NT2/D1 (cell line): ENCODE data around the gene LMCD1.

Source experiments
- DNase-seq: peaks from one replicate; pipeline ENCODE4 v3.0.0-alpha.2; 2011; ENCODE audit warnings: low read depth, low spot score
- H3K27me3 ChIP-seq: 2 replicates; pipeline ENCODE4 v1.6.0; 2011; ENCODE audit warnings: mild to moderate bottlenecking; ENCODE audit not compliant: insufficient read length, insufficient read depth
- H3K36me3 ChIP-seq: 2 replicates; pipeline ENCODE4 v1.6.1; 2011; ENCODE audit warnings: mild to moderate bottlenecking, low read length, mixed read lengths; ENCODE audit not compliant: insufficient read depth, insufficient read length
- H3K4me1 ChIP-seq: 2 replicates; pipeline ENCODE4 v1.5.1; 2011; ENCODE audit not compliant: insufficient read depth, insufficient read length
- H3K4me3 ChIP-seq: 2 replicates; pipeline ENCODE4 v1.5.1; 2011; ENCODE audit warnings: low read depth; ENCODE audit not compliant: insufficient read length
- H3K9ac ChIP-seq: 2 replicates; pipeline ENCODE4 v1.6.0; 2011; ENCODE audit warnings: low read depth; ENCODE audit not compliant: insufficient read length
- H3K9me3 ChIP-seq: 2 replicates; pipeline ENCODE4 v1.5.1; 2011; ENCODE audit warnings: mild to moderate bottlenecking, low read length; ENCODE audit not compliant: insufficient read depth
- SUZ12 ChIP-seq: IDR thresholded peaks from 2 replicates; pipeline ENCODE4 v1.6.1; 2011; ENCODE audit not compliant: insufficient read length, insufficient read depth; ENCODE audit errors: extremely low read depth
- YY1 ChIP-seq: IDR thresholded peaks from 2 replicates; pipeline ENCODE4 v1.6.1; 2011; ENCODE audit not compliant: insufficient read length, insufficient read depth
- ZNF274 ChIP-seq: IDR thresholded peaks from 2 replicates; pipeline ENCODE4 v1.6.1; 2011; ENCODE audit warnings: mild to moderate bottlenecking, low read depth, low read length

Gene LMCD1

DNA sequence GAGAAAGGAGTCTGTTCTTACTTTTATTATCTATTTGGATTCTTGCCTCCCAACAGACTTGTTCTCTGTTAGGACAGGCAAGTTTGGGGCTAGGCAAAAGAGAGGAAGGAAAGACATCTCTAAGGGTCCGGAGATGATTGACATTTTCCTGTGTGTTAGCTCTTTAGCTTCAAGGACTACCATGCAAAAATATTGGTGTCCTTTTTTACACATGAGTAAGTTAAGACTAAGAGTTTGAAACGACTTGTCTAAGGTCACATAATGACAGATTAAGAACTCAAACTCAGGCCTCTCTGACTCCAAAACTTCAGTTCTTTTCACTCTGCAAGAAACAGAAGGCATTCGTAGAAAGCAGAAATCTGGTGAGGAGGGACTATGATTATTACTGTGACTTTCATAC is 5.9 kb downstream of the LMCD1 start:
- Histone ChIP-seq H3K9me3 (no peaks in the 10 kb centered on the region), H3K27me3 (no peaks in the 10 kb centered on the region), H3K9ac (no peak overlapping the region), H3K36me3 (peaks cover 65% of the 10 kb centered on the region), H3K4me3 (no peak overlapping the region), H3K4me1 (peaks cover under 1% of the 10 kb centered on the region)
- no peak for DNase-seq
- TF ChIP-seq YY1: no peak

- Histone ChIP-seq H3K36me3 (peaks cover 71% of the 10 kb centered on the region), H3K27me3 (no peaks in the 10 kb centered on the region), H3K4me1 (no peaks in the 10 kb centered on the region), H3K9ac (no peak overlapping the region), H3K9me3 (no peaks in the 10 kb centered on the region), H3K4me3 (no peak overlapping the region)
- no peak for DNase-seq
- TF ChIP-seq SUZ12: no peak
- no peak for TF ChIP-seq ZNF274
- no peak for TF ChIP-seq YY1
Observed at GRCh38 chr3:8509961-8510360, 8.3 kb downstream of the LMCD1 start.

DNA sequence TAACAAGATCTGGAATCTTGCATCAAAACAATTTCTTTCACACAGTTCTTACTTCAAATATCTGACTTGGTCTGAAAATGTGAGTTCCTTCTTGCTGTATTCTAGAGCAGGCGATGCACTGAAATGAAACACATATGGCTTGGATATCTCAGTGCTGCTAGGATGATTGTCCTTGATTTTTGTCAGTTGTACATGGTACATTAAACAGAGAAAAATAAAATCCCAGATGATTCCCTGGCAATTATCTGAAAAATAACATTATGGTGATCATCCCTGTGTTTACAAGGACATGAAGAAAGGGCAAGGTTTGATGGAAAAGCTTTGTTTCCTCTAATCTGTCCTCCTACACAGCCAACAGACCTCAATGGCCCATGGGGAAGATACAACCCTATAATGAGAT is 10.6 kb downstream of the LMCD1 start:
- Histone ChIP-seq H3K4me3 (no peak overlapping the region), H3K9ac (no peak overlapping the region), H3K9me3 (no peaks in the 10 kb centered on the region), H3K27me3 (no peaks in the 10 kb centered on the region), H3K4me1 (no peaks in the 10 kb centered on the region), H3K36me3 (peaks cover 66% of the 10 kb centered on the region)
- no peak for TF ChIP-seq YY1
- no peak for TF ChIP-seq SUZ12
- TF ChIP-seq ZNF274: no peak
- DNase-seq: no peak

- Histone ChIP-seq H3K4me3 (no peak overlapping the region), H3K9ac (no peak overlapping the region), H3K4me1 (no peaks in the 10 kb centered on the region), H3K9me3 (peaks cover 12% of the 10 kb centered on the region), H3K27me3 (no peaks in the 10 kb centered on the region), H3K36me3 (peaks cover 38% of the 10 kb centered on the region)
- DNase-seq: no peak
- no peak for TF ChIP-seq SUZ12
- no peak for TF ChIP-seq ZNF274
- TF ChIP-seq YY1: no peak
Observed at GRCh38 chr3:8516047-8516661, 14.5 kb downstream of the LMCD1 start.

DNA sequence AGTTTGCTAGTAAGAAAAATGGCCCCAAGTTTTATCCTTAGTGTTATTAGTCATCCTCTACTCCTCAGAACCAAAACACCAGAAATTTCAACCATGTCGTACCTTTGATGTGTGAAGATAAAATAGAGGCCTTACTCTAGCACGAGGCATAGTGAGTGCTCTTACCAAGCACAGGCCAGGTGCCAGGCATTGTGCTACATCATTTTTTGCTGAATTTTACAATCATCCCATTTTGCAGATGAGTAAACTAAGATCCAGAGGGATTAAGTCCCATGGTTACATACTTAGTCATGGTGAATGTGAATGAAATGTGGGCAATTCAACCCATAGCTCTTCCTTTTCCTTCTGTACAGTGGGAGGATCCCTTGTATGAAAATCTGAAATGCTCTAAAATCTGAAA is 15.2 kb downstream of the LMCD1 start:
- H3K4me1 ChIP-seq: no peaks in the 10 kb centered on the region
- H3K4me3 ChIP-seq: no peak overlapping the region
- no peaks in the 10 kb centered on the region for H3K27me3 ChIP-seq
- H3K9ac ChIP-seq: no peak overlapping the region
- no peak for DNase-seq
- TF ChIP-seq SUZ12 (no peak), ZNF274 (no peak), YY1 (no peak)
- peaks cover 32% of the 10 kb centered on the region for H3K36me3 ChIP-seq
- peaks cover 12% of the 10 kb centered on the region for H3K9me3 ChIP-seq

DNA sequence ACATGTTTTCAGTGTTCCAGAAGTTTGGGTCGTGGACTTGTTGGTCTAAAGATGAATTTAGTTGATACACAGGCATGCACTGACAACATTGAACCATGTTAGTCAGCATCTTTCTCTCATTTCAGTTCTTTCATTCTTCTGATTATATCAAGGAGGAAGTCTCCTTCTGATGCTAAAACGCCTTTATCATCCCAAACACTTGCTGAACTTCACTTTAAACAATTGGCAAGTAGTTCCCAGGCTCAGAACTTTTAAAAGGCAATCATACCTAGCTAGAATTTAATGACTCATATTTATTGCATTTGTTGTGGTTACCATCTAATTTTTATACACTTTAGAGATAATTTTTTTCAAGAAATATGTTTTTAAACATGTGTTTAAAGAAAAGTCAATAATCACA is 15.9 kb downstream of the LMCD1 start:
- Histone ChIP-seq H3K4me3 (no peak overlapping the region), H3K4me1 (no peaks in the 10 kb centered on the region), H3K9me3 (peaks cover 12% of the 10 kb centered on the region), H3K9ac (no peak overlapping the region), H3K36me3 (peaks cover 33% of the 10 kb centered on the region), H3K27me3 (no peaks in the 10 kb centered on the region)
- no peak for DNase-seq
- TF ChIP-seq SUZ12: no peak
- TF ChIP-seq YY1: no peak
- TF ChIP-seq ZNF274: no peak

DNA sequence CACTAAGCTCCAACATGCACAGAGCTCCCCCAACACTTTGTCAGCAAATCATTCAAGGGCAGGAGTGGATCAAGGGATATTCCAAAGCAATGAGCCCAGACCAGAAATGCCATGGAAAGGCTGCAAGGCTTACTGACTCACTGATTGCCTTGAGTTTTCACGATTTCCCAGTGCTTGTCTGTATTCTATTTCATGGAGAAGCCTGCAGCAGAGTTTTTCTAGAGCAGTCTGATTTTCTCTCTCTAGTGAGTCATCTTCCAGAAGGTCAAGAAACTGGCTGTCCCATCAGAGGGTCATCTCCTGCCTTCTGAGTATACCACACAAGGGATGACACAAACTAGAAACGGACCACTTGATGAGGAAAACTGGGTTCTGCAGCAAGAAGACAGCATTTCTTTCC is 16.5 kb downstream of the LMCD1 start:
- no peak for DNase-seq
- H3K9me3 ChIP-seq: peaks cover 12% of the 10 kb centered on the region
- H3K9ac ChIP-seq: no peak overlapping the region
- peaks cover 28% of the 10 kb centered on the region for H3K36me3 ChIP-seq
- no peaks in the 10 kb centered on the region for H3K27me3 ChIP-seq
- H3K4me3 ChIP-seq: no peak overlapping the region
- no peaks in the 10 kb centered on the region for H3K4me1 ChIP-seq
- TF ChIP-seq YY1: no peak
- no peak for TF ChIP-seq SUZ12

- H3K27me3 ChIP-seq: no peaks in the 10 kb centered on the region
- no peak overlapping the region for H3K4me3 ChIP-seq
- no peak overlapping the region for H3K9ac ChIP-seq
- H3K4me1 ChIP-seq: no peaks in the 10 kb centered on the region
- peaks cover 28% of the 10 kb centered on the region for H3K36me3 ChIP-seq
- H3K9me3 ChIP-seq: peaks cover 12% of the 10 kb centered on the region
- no peak for DNase-seq
- TF ChIP-seq SUZ12: no peak
Observed at GRCh38 chr3:8519156-8519555, 17.5 kb downstream of the LMCD1 start.
